ENCODE data around the gene PRKCI. TPM values are rescaled to one million over a fixed set of nuclear protein-coding genes. Genes with fewer than 3 reads are reported as not detected.
A peak's percentile ranks its signal among the peaks of the same experiment; 100 is the strongest.
"Not testable (repeated sequence)": the region's sequence is repeated elsewhere in the genome, so short reads cannot be mapped to it uniquely, and the experiment has no call there.

PRKCI gene
- total and polyA plus RNA-seq, 2 experiments from 2014 or later, result 33.0 to 47.7 TPM

GRCh38 chr3:170327040-170327808 lies 105.0 kb downstream of the PRKCI start:
- Histone ChIP-seq H3K27ac (no peak overlapping the region), H3K4me2 (ENCODE audit: unreplicated experiment) (no peak overlapping the region), H3K9ac (no peak overlapping the region), H2AFZ (no peak overlapping the region), H3K4me1 (ENCODE audit: insufficient read depth) (peaks cover 4% of the 10 kb centered on the region; the same call in 1 of the 2 replicates), H4K20me1 (ENCODE audit: insufficient read depth) (no peaks in the 10 kb centered on the region), H3K9me3 (ENCODE audit: low read depth) (no peaks in the 10 kb centered on the region), H3K36me3 (ENCODE audit: low read depth) (no peaks in the 10 kb centered on the region), H3K27me3 (replicated peaks; ENCODE audit: insufficient read depth) (no peaks in the 10 kb centered on the region), H3K4me3 (no peak overlapping the region), H3K9me2 (ENCODE audit: insufficient read depth) (no peaks in the 10 kb centered on the region), H3F3A (ENCODE audit: insufficient read depth) (no peaks in the 10 kb centered on the region), H3K79me2 (ENCODE audit: insufficient read depth) (no peaks in the 10 kb centered on the region)
- in situ Hi-C loops (cut with MboI), result no loop called here
- 75 to 78% methylated on average over 18 of the region's 24 CpGs for WGBS, 2 experiments (ENCODE audit: low coverage in 1 of 2, low lambda C conversion rate in 2 of 2, missing lambda C conversion rate in 2 of 2)
- DNase-seq, result no peak
- TF ChIP-seq EZH2phosphoT487 (IDR thresholded peaks at IDR 0.05; ENCODE audit: insufficient read depth, low read depth) (no peak), EZH2 (IDR thresholded peaks at IDR 0.05; ENCODE audit: insufficient read depth, poor library complexity, severe bottlenecking) (no peak)

- H3K4me3 ChIP-seq; H3K27me3 ChIP-seq (replicated peaks; ENCODE audit: insufficient read depth); in situ Hi-C loops (cut with MboI); H3K9me3 ChIP-seq (ENCODE audit: low read depth); DNase-seq; H3F3A ChIP-seq (ENCODE audit: insufficient read depth); H3K4me1 ChIP-seq (ENCODE audit: insufficient read depth); H3K79me2 ChIP-seq (ENCODE audit: insufficient read depth); H3K9ac ChIP-seq; H4K20me1 ChIP-seq (ENCODE audit: insufficient read depth); H3K27ac ChIP-seq; H3K4me2 ChIP-seq (ENCODE audit: unreplicated experiment); H3K9me2 ChIP-seq (ENCODE audit: insufficient read depth); H2AFZ ChIP-seq; H3K36me3 ChIP-seq (ENCODE audit: low read depth): not testable (repeated sequence)
- WGBS, 2 experiments (ENCODE audit: low coverage in 1 of 2, low lambda C conversion rate in 2 of 2, missing lambda C conversion rate in 2 of 2), result 79 to 81% methylated on average over 7 of the region's 7 CpGs
Observed at GRCh38 chr3:170327868-170328548, 105.8 kb downstream of the PRKCI start.

GRCh38 chr3:170330366-170330765 lies 108.1 kb downstream of the PRKCI start:
- no peak overlapping the region for H3K9ac ChIP-seq

GRCh38 chr3:170331143-170331542 lies 108.9 kb downstream of the PRKCI start:
- Histone ChIP-seq H3K4me1 (ENCODE audit: insufficient read depth) (peaks cover 4% of the 10 kb centered on the region; the same call in 1 of the 2 replicates), H3K4me3 (no peak overlapping the region), H3F3A (ENCODE audit: insufficient read depth) (no peaks in the 10 kb centered on the region), H2AFZ (no peak overlapping the region), H3K9me2 (ENCODE audit: insufficient read depth) (no peaks in the 10 kb centered on the region), H4K20me1 (ENCODE audit: insufficient read depth) (no peaks in the 10 kb centered on the region), H3K9me3 (ENCODE audit: low read depth) (no peaks in the 10 kb centered on the region), H3K27me3 (replicated peaks; ENCODE audit: insufficient read depth) (no peaks in the 10 kb centered on the region), H3K79me2 (ENCODE audit: insufficient read depth) (no peaks in the 10 kb centered on the region), H3K4me2 (ENCODE audit: unreplicated experiment) (no peak overlapping the region), H3K27ac (no peak overlapping the region), H3K36me3 (ENCODE audit: low read depth) (no peaks in the 10 kb centered on the region), H3K9ac (no peak overlapping the region)
- DNase-seq, result no peak
- in situ Hi-C loops (cut with MboI), result no loop called here
- TF ChIP-seq EZH2phosphoT487 (IDR thresholded peaks at IDR 0.05; ENCODE audit: insufficient read depth, low read depth), result no peak
- no peak for TF ChIP-seq EZH2 (IDR thresholded peaks at IDR 0.05; ENCODE audit: insufficient read depth, poor library complexity, severe bottlenecking)
- WGBS, 2 experiments (ENCODE audit: low coverage in 1 of 2, low lambda C conversion rate in 2 of 2, missing lambda C conversion rate in 2 of 2), result 97 to 99% methylated on average over 4 of the region's 4 CpGs

More at GRCh38 chr3:170330366-170330765, 108.1 kb downstream of the PRKCI start:
- Histone ChIP-seq H3K4me2 (ENCODE audit: unreplicated experiment) (no peak overlapping the region), H3K79me2 (ENCODE audit: insufficient read depth) (no peaks in the 10 kb centered on the region), H4K20me1 (ENCODE audit: insufficient read depth) (no peaks in the 10 kb centered on the region), H3K4me1 (ENCODE audit: insufficient read depth) (peaks cover 4% of the 10 kb centered on the region; the same call in 1 of the 2 replicates), H3K27me3 (replicated peaks; ENCODE audit: insufficient read depth) (no peaks in the 10 kb centered on the region), H3K36me3 (ENCODE audit: low read depth) (no peaks in the 10 kb centered on the region), H3K9me3 (ENCODE audit: low read depth) (no peaks in the 10 kb centered on the region), H3K4me3 (no peak overlapping the region), H3F3A (ENCODE audit: insufficient read depth) (no peaks in the 10 kb centered on the region), H3K27ac (no peak overlapping the region), H3K9me2 (ENCODE audit: insufficient read depth) (no peaks in the 10 kb centered on the region), H2AFZ (no peak overlapping the region)
- in situ Hi-C loops (cut with MboI), result no loop called here
- DNase-seq, result peak; percentile 58
- WGBS, 2 experiments (ENCODE audit: low coverage in 1 of 2, low lambda C conversion rate in 2 of 2, missing lambda C conversion rate in 2 of 2), result 46 to 55% methylated on average over 5 of the region's 5 CpGs
- no peak for TF ChIP-seq EZH2 (IDR thresholded peaks at IDR 0.05; ENCODE audit: insufficient read depth, poor library complexity, severe bottlenecking)
- TF ChIP-seq EZH2phosphoT487 (IDR thresholded peaks at IDR 0.05; ENCODE audit: insufficient read depth, low read depth), result no peak
